WERI-Rb-1 (cell line): ENCODE measurements around the gene RRP1B.

ENCODE experiments used
- DNase-seq: peaks from one replicate; pipeline ENCODE4 v3.0.0-alpha.2; 2020
- H3K27ac ChIP-seq: fragments of 250-450 bp; sonication (Bioruptor Pico); 2 replicates; pipeline ENCODE4 v1.5.1; 2020; ENCODE audit warnings: mild to moderate bottlenecking, moderate library complexity
- H3K27me3 ChIP-seq: fragments of 250-450 bp; sonication (Bioruptor Pico); 2 replicates; pipeline ENCODE4 v1.5.1; 2021; ENCODE audit warnings: mild to moderate bottlenecking, low read depth, moderate library complexity; ENCODE audit not compliant: insufficient read depth, severe bottlenecking
- H3K36me3 ChIP-seq: fragments of 250-450 bp; sonication (Bioruptor Pico); 2 replicates; pipeline ENCODE4 v1.5.1; 2020; ENCODE audit warnings: mild to moderate bottlenecking, moderate library complexity
- H3K4me3 ChIP-seq: 2 replicates; pipeline ENCODE4 v1.5.1; 2011; ENCODE audit warnings: low read depth, mild to moderate bottlenecking, control low read depth, low read length
- H3K9me3 ChIP-seq: fragments of 250-450 bp; sonication (Bioruptor Pico); 2 replicates; pipeline ENCODE4 v1.5.1; 2021; ENCODE audit warnings: mild to moderate bottlenecking, moderate library complexity; ENCODE audit not compliant: severe bottlenecking
- TF ChIP-seq, protein P1 (sequence below): IDR thresholded peaks from 2 replicates; pipeline ENCODE4 v1.5.1; 2011; ENCODE audit warnings: low read depth, mild to moderate bottlenecking, control low read depth, inconsistent platforms, low read length

RRP1B gene

DNA sequence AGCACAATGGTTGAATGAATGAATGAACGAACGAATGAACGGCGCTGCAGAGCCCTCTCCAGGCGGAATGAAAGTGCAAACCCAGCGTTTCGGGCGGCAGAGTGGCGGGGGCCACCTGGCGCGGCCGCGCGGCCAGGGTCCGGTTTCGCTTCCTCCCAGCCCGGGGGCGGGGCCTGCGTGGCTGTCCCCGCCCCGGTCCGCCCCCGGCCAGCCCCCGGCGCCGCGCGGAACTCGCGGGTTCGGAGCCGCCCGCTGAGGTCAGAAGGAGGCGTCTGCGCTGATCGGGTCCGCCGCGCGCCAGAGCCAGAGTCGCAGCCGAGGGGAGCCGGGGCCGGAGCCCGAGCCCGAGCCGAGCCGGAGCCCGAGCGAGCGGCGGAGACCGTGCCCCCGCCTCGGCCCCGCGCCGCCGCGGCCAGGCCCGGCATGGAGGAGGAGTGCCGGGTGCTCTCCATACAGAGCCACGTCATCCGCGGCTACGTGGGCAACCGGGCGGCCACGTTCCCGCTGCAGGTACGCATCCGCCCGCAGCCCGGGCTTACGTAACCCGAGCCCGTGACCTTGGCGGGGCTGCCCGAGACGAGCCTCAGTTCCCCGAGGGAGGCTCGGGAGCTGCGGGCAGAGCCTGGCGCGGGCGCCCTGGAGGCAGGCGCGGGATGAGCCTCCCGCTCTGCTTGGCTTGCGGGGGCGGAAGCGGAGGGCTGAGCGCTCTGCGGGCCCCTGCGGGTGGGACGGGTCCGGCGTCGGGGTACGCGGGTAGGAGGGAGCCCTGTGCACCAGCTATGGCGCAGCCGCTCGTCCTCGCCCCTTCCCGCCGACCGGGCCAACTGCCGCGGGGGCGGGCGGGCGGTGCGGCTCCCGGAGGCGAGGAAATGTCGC is 59.8 kb downstream of the RRP1B start, which contains the start of gene PDXK:
Gene PDXK, plus strand, starts transcription at position 258 of the 876 bp plus-strand sequence. Its CDS starts 166 bp downstream, at position 424.
- H3K36me3 ChIP-seq, result peaks cover 17% of the 10 kb centered on the region
- H3K27ac ChIP-seq, result peak within 1 kb of the TSS; percentile 63
- H3K4me3 ChIP-seq, result peak within 1 kb of the TSS; percentile 88
- no peaks in the 10 kb centered on the region for H3K9me3 ChIP-seq
- no peaks in the 10 kb centered on the region for H3K27me3 ChIP-seq
- peak; percentile 88 for DNase-seq
- TF ChIP-seq, protein P1, sequence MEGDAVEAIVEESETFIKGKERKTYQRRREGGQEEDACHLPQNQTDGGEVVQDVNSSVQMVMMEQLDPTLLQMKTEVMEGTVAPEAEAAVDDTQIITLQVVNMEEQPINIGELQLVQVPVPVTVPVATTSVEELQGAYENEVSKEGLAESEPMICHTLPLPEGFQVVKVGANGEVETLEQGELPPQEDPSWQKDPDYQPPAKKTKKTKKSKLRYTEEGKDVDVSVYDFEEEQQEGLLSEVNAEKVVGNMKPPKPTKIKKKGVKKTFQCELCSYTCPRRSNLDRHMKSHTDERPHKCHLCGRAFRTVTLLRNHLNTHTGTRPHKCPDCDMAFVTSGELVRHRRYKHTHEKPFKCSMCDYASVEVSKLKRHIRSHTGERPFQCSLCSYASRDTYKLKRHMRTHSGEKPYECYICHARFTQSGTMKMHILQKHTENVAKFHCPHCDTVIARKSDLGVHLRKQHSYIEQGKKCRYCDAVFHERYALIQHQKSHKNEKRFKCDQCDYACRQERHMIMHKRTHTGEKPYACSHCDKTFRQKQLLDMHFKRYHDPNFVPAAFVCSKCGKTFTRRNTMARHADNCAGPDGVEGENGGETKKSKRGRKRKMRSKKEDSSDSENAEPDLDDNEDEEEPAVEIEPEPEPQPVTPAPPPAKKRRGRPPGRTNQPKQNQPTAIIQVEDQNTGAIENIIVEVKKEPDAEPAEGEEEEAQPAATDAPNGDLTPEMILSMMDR, result peak; percentile 44; the same call in 1 of the 2 replicates

DNA sequence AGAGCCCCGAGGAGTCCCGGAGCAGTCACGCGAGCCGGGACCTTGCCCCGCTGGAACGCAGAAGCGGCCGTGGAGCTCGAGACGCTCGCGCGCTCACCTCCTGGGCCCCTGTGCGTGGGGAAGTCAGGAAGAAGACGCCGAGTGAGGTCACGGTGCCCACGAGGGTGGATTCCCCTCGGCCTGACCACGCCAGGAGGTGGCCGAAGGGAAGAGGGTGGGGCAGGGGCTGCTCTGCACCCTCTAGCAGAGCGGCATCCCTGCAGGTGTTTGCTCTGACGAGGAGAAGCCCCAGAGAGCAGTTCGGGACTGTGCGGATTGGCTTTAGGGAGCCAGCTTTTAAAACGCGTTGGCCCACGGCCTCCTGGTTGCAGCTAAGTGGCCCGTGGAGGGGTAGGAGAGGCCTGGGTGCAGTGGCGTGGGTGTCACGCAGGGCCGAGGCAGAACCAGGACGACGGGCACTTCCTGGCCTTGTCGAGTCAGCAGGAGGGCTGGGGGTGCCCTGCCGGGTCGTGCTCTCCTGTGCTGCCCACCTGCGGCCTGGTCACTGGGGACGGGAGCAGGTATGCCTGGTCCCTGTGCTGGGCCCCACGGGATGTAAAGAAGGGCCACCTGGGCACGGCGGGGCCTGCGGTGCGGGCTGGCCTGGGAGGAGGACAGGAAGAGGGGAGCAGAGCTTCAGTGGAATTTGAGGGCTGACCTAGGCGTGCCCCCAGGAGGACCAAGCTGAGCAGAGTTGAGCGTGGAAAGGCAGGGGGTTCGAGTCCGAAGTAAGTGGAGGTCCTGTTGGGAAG is 60.6 kb downstream of the RRP1B start:
- no peaks in the 10 kb centered on the region for H3K27me3 ChIP-seq
- no peak for DNase-seq
- no peaks in the 10 kb centered on the region for H3K9me3 ChIP-seq
- TF ChIP-seq, protein P1, result no peak
- H3K4me3 ChIP-seq, result peak overlapping the region; percentile 88
- H3K27ac ChIP-seq, result peak overlapping the region; percentile 63
- peaks cover 21% of the 10 kb centered on the region for H3K36me3 ChIP-seq

DNA sequence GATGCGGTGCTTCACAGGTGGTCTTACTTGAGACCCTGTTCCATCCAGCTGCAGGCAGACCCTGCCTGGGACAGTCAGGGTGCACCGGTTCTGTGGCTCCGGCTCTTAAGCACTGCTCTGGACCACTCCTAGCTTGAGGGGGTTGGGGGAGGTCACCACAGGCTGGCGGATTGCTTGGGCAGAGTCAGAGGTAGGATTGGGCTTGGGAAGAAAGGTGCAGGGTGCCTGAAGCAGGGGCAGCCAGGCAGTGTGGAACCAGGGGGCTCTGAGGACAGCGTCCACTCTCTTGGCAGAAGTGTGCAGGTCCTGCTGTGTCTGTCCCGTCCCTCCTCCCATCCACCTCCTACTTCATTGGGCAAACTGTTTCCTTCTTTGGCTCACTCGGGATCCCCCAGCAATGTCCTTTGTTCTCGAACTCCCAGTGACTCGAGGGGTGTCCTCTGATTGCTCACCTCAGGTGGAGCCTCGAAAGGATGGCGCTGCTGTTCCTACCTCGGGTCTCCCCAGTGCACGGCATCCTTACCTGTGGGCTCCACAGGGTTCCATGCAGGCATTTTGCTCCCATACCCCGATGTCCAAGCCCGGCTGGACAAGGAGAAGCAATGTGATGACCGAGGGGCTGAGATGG is 61.3 kb downstream of the RRP1B start:
- Histone ChIP-seq H3K9me3 (no peaks in the 10 kb centered on the region), H3K4me3 (no peak overlapping the region), H3K27me3 (no peaks in the 10 kb centered on the region), H3K27ac (no peak overlapping the region), H3K36me3 (peaks cover 24% of the 10 kb centered on the region)
- DNase-seq, result no peak
- TF ChIP-seq, protein P1, result no peak

DNA sequence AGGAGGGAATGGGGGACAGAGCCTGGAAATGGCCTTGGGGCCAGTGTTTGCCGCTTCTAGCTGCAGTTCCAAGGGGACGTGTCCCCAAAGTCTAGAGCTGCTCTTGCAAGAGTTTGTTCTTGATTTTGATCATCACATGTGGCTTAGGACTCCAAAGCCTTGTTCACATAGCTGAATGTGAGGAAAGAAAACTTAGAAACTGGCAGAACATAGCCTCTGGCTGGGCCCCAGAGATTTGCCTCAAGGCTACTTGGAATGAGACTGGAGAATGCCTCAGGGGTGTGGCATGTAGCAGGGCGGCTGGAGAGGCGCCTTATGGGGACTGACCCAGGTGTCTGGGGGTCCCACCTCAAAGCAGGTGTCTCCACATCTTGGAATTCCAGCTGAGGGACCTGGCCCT is 61.8 kb downstream of the RRP1B start:
- Histone ChIP-seq H3K36me3 (peaks cover 24% of the 10 kb centered on the region), H3K9me3 (no peaks in the 10 kb centered on the region), H3K27me3 (no peaks in the 10 kb centered on the region), H3K4me3 (no peak overlapping the region), H3K27ac (no peak overlapping the region)
- TF ChIP-seq, protein P1, result no peak
- DNase-seq, result no peak

DNA sequence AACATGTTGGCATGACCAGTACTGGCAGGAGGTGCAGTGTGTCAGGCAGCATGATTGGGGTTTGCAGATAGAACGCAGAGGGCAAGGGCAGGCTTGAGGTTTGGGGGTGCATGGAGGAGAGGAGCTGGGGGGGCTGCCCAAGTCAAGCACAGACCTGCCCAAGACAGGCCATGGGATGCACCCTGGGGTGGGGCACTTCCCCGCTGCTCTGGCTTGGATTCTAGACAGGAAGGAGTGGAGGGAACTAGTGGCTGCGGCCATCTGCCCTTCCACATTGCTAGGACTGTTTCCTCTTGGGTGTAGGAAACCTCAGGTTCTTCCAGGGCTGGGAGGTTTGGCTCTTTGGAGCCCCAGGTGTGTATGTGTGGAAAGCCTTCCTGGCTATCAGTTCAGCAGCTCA is 62.6 kb downstream of the RRP1B start:
- TF ChIP-seq, protein P1, result no peak
- Histone ChIP-seq H3K9me3 (no peaks in the 10 kb centered on the region), H3K27ac (no peak overlapping the region), H3K36me3 (peaks cover 24% of the 10 kb centered on the region), H3K4me3 (no peak overlapping the region), H3K27me3 (no peaks in the 10 kb centered on the region)
- no peak for DNase-seq
